ENCODE data around the gene TRIM2. TPM values are rescaled to one million over a fixed set of nuclear protein-coding genes. Genes with fewer than 3 reads are reported as not detected.

Gene TRIM2
- total RNA-seq, 1 experiment from 2014 or later, result 41.4 TPM

- TF ChIP-seq, protein P1, sequence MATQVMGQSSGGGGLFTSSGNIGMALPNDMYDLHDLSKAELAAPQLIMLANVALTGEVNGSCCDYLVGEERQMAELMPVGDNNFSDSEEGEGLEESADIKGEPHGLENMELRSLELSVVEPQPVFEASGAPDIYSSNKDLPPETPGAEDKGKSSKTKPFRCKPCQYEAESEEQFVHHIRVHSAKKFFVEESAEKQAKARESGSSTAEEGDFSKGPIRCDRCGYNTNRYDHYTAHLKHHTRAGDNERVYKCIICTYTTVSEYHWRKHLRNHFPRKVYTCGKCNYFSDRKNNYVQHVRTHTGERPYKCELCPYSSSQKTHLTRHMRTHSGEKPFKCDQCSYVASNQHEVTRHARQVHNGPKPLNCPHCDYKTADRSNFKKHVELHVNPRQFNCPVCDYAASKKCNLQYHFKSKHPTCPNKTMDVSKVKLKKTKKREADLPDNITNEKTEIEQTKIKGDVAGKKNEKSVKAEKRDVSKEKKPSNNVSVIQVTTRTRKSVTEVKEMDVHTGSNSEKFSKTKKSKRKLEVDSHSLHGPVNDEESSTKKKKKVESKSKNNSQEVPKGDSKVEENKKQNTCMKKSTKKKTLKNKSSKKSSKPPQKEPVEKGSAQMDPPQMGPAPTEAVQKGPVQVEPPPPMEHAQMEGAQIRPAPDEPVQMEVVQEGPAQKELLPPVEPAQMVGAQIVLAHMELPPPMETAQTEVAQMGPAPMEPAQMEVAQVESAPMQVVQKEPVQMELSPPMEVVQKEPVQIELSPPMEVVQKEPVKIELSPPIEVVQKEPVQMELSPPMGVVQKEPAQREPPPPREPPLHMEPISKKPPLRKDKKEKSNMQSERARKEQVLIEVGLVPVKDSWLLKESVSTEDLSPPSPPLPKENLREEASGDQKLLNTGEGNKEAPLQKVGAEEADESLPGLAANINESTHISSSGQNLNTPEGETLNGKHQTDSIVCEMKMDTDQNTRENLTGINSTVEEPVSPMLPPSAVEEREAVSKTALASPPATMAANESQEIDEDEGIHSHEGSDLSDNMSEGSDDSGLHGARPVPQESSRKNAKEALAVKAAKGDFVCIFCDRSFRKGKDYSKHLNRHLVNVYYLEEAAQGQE (IDR thresholded peaks at IDR 0.05; ENCODE audit: low read depth), result no peak
- TF ChIP-seq ZFX (IDR thresholded peaks at IDR 0.05), result no peak
Observed at GRCh38 chr4:153295131-153295755, 91.0 kb downstream of the TRIM2 start (continued).

DNA sequence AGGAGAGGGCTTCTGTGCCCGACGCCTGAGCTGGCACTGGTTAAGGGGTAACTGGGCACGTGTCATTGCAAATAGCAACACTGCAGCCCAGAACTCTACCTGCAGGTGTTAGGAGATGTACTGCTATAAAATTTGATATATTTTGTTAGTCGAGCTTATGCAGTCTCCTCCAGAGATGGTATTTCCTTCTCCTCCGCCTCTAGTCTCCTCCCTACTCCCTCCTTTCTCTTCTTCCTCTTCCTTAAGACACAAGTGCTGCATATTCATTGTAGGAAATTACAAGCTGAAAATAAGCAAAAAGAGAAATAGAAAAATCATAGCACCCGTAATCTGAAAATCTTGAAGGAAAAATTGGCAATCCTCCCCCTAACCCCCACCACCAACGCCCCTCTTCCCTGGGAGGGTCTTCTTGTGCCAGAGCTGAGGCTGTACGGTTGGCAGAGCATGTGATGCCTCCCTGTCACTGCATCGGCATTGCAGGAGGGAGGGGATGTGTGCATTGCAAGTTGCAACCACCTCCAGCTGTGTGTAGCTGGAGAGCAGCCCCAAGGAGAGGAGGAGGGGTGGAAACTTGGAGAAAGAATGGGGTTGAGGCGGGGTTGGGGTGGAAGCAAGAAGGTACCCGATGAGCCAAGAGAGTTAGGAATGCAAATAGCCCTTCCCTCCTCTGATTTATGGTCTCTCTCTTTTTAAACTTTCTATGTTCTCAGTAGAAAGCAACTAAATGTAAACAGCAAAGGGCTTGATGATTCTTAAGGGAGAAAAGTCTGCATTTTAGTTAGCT is 92.0 kb downstream of the TRIM2 start:
- no peak overlapping the region for H3K9ac ChIP-seq (ENCODE audit: low read length)
- no peaks in the 10 kb centered on the region for H3K9me2 ChIP-seq (ENCODE audit: insufficient read depth)
- no peak overlapping the region for H3K4me3 ChIP-seq (replicated peaks in 1 of 2; ENCODE audit: low read depth in 1 of 2, low read length in 2 of 2)
- H3K36me3 ChIP-seq (ENCODE audit: control insufficient read depth in 1 of 2, insufficient read depth in 2 of 2, low read length in 2 of 2), result no peaks in the 10 kb centered on the region
- no peak overlapping the region for H3K27ac ChIP-seq (ENCODE audit: low read depth, low read length)
- no peaks in the 10 kb centered on the region for H3K79me2 ChIP-seq (ENCODE audit: insufficient read depth, low read length)
- DNase-seq (ENCODE audit: low read depth, low spot score), result no peak
- no peak for ATAC-seq
- TF ChIP-seq, protein P1 (IDR thresholded peaks at IDR 0.05; ENCODE audit: low read depth), result no peak
- TF ChIP-seq SIN3A (IDR thresholded peaks at IDR 0.05; ENCODE audit: low read depth), result no peak
- TF ChIP-seq FOSL1 (IDR thresholded peaks at IDR 0.05; ENCODE audit: low read depth), result no peak
- TF ChIP-seq CBX3 (IDR thresholded peaks at IDR 0.05; ENCODE audit: low read depth), result no peak
- TF ChIP-seq SRF (IDR thresholded peaks at IDR 0.05; ENCODE audit: low read depth), result no peak
- TF ChIP-seq ZBTB33 (IDR thresholded peaks at IDR 0.05; ENCODE audit: extremely low read depth, insufficient replicate concordance, low read length), result no peak
- TF ChIP-seq YY1 (IDR thresholded peaks at IDR 0.05; ENCODE audit: extremely low read depth, insufficient replicate concordance, low read depth, low read length), result no peak
- TF ChIP-seq ZNF274 (IDR thresholded peaks at IDR 0.05; ENCODE audit: low read depth, low read length), result no peak
- H4K20me1 ChIP-seq (ENCODE audit: insufficient read depth), result no peaks in the 10 kb centered on the region; the same call in 1 of the 2 replicates
- H3K4me1 ChIP-seq (ENCODE audit: control insufficient read depth in 1 of 2, insufficient read depth in 2 of 2, low read length in 2 of 2), result no peaks in the 10 kb centered on the region
- H2AFZ ChIP-seq (ENCODE audit: low read depth, low read length, poor library complexity, severe bottlenecking), result no peak overlapping the region
- H3K4me2 ChIP-seq (ENCODE audit: low read length), result no peak overlapping the region
- H3K9me3 ChIP-seq (ENCODE audit: control insufficient read depth in 1 of 2, insufficient read depth in 1 of 2, low read depth in 1 of 2, low read length in 2 of 2), result peaks cover 0 to 3% of the 10 kb centered on the region in 2 experiments; a peak in 1 of 4 replicates
- ChIA-PET CTCF (no interaction called here), POLR2A (no interaction called here), RAD21 (ENCODE audit: low non-redundant PET in 1 of 2, low total read pairs in 2 of 2, uncharacterized antibody in 2 of 2, unreplicated experiment in 2 of 2) (interaction anchor here in 1 of 2 experiments (0.7 kb wide), 1 partner anchor 76 kb away, joined by 3 read pairs; no protein-coding TSS in a partner anchor)
- BruUV-seq (replicated peaks), result no TSS peak
- no peaks in the 10 kb centered on the region for H3K27me3 ChIP-seq (ENCODE audit: insufficient read depth, low read length)
- intact Hi-C loops (cut with micrococcal nuclease), result no loop called here

Data from HCT116 (cell line).